ENCODE results near the gene ASTL.

Gene ASTL

GRCh38 chr2:96131152-96131812, 7.0 kb downstream of the ASTL start:
- H3K27ac ChIP-seq = no peak overlapping the region
- no peak for TF ChIP-seq CTCF (conservative IDR thresholded peaks at IDR 0.05; ENCODE audit: low read depth)
- DNase-seq (ENCODE audit: low spot score) = no peak
- POLR2A ChIA-PET (ENCODE audit: low non-redundant PET) = no interaction called here
- CTCF ChIA-PET = interaction anchor here (0.9 to 1.4 kb wide), 2 partner anchors 14 to 109 kb away, joined by 3 to 6 read pairs; partner anchors contain the start of gene DUSP2

- no peak for TF ChIP-seq CTCF (conservative IDR thresholded peaks at IDR 0.05; ENCODE audit: low read depth)
- DNase-seq (ENCODE audit: low spot score) = no peak
- ChIA-PET CTCF (interaction anchor here (0.9 to 1.4 kb wide), 2 partner anchors 15 to 108 kb away, joined by 3 to 6 read pairs; partner anchors contain the start of gene DUSP2), POLR2A (ENCODE audit: low non-redundant PET) (no interaction called here)
- H3K27ac ChIP-seq = no peak overlapping the region
These were observed 7.8 kb downstream of the ASTL start for GRCh38 chr2:96130483-96130882.

GRCh38 chr2:96129528-96130120, 8.7 kb downstream of the ASTL start:
- ChIA-PET CTCF (no interaction called here), POLR2A (ENCODE audit: low non-redundant PET) (no interaction called here)
- no peak for DNase-seq (ENCODE audit: low spot score)
- no peak overlapping the region for H3K27ac ChIP-seq
- no peak for TF ChIP-seq CTCF (conservative IDR thresholded peaks at IDR 0.05; ENCODE audit: low read depth)

GRCh38 chr2:96128456-96128855, 9.8 kb downstream of the ASTL start:
- ChIA-PET POLR2A (ENCODE audit: low non-redundant PET) (no interaction called here), CTCF (no interaction called here)
- no peak for DNase-seq (ENCODE audit: low spot score)
- no peak for TF ChIP-seq CTCF (conservative IDR thresholded peaks at IDR 0.05; ENCODE audit: low read depth)
- H3K27ac ChIP-seq = no peak overlapping the region

GRCh38 chr2:96124406-96125265, 13.7 kb downstream of the ASTL start:
- POLR2A ChIA-PET (ENCODE audit: low non-redundant PET) = no interaction called here
- no peak for TF ChIP-seq CTCF (conservative IDR thresholded peaks at IDR 0.05; ENCODE audit: low read depth)
- CTCF ChIA-PET = interaction anchor here (1.9 kb wide), 1 partner anchor 14 kb away, joined by 8 read pairs; the partner anchor contains the start of gene ASTL
- no peak overlapping the region for H3K27ac ChIP-seq
- no peak for DNase-seq (ENCODE audit: low spot score)

GRCh38 chr2:96123936-96124335, 14.4 kb downstream of the ASTL start:
- DNase-seq (ENCODE audit: low spot score) = no peak
- ChIA-PET CTCF (interaction anchor here (1.9 kb wide), 1 partner anchor 15 kb away, joined by 8 read pairs; the partner anchor contains the start of gene ASTL), POLR2A (ENCODE audit: low non-redundant PET) (no interaction called here)
- no peak overlapping the region for H3K27ac ChIP-seq
- no peak for TF ChIP-seq CTCF (conservative IDR thresholded peaks at IDR 0.05; ENCODE audit: low read depth)
